ENCODE measurements around the gene PARN.

The PARN gene

GRCh38 chr16:14501331-14502255 lies 128.5 kb downstream of the PARN start:
- Histone ChIP-seq H3K9me3 (ENCODE audit: low read length) (no peaks in the 10 kb centered on the region), H3K4me1 (ENCODE audit: insufficient read depth, low read length) (peaks cover 21% of the 10 kb centered on the region), H3K36me3 (ENCODE audit: insufficient read depth, low read length) (no peaks in the 10 kb centered on the region), H3K4me3 (ENCODE audit: low read depth in 1 of 2, low read length in 2 of 2) (no peak overlapping the region), H3K9ac (ENCODE audit: low read length) (no peak overlapping the region), H3K27me3 (ENCODE audit: control insufficient read depth in 1 of 2, insufficient read depth in 2 of 2, low read length in 2 of 2) (no peaks in the 10 kb centered on the region), H3K27ac (ENCODE audit: low read depth, low read length) (peak overlapping the region; percentile 59)

GRCh38 chr16:14500791-14501190 lies 129.3 kb downstream of the PARN start:
- Histone ChIP-seq H3K36me3 (ENCODE audit: insufficient read depth, low read length) (no peaks in the 10 kb centered on the region), H3K9ac (ENCODE audit: low read length) (no peak overlapping the region), H3K4me3 (ENCODE audit: low read depth in 1 of 2, low read length in 2 of 2) (no peak overlapping the region), H3K27ac (ENCODE audit: low read depth, low read length) (peak overlapping the region; percentile 21), H3K9me3 (ENCODE audit: low read length) (no peaks in the 10 kb centered on the region), H3K4me1 (ENCODE audit: insufficient read depth, low read length) (peaks cover 25% of the 10 kb centered on the region), H3K27me3 (ENCODE audit: control insufficient read depth in 1 of 2, insufficient read depth in 2 of 2, low read length in 2 of 2) (no peaks in the 10 kb centered on the region)

- peaks cover 25% of the 10 kb centered on the region for H3K4me1 ChIP-seq (ENCODE audit: insufficient read depth, low read length)
- H3K9ac ChIP-seq (ENCODE audit: low read length), result no peak overlapping the region
- no peak overlapping the region for H3K4me3 ChIP-seq (ENCODE audit: low read depth in 1 of 2, low read length in 2 of 2)
- H3K27ac ChIP-seq (ENCODE audit: low read depth, low read length), result no peak overlapping the region
- no peaks in the 10 kb centered on the region for H3K36me3 ChIP-seq (ENCODE audit: insufficient read depth, low read length)
- H3K9me3 ChIP-seq (ENCODE audit: low read length), result no peaks in the 10 kb centered on the region
- no peaks in the 10 kb centered on the region for H3K27me3 ChIP-seq (ENCODE audit: control insufficient read depth in 1 of 2, insufficient read depth in 2 of 2, low read length in 2 of 2)
These were observed 130.9 kb downstream of the PARN start for GRCh38 chr16:14499110-14499509.

- Histone ChIP-seq H3K27me3 (ENCODE audit: control insufficient read depth in 1 of 2, insufficient read depth in 2 of 2, low read length in 2 of 2) (no peaks in the 10 kb centered on the region), H3K4me1 (ENCODE audit: insufficient read depth, low read length) (peaks cover 25% of the 10 kb centered on the region), H3K9ac (ENCODE audit: low read length) (no peak overlapping the region), H3K9me3 (ENCODE audit: low read length) (no peaks in the 10 kb centered on the region), H3K36me3 (ENCODE audit: insufficient read depth, low read length) (no peaks in the 10 kb centered on the region), H3K27ac (ENCODE audit: low read depth, low read length) (no peak overlapping the region), H3K4me3 (ENCODE audit: low read depth in 1 of 2, low read length in 2 of 2) (no peak overlapping the region)
These were observed 132.6 kb downstream of the PARN start for GRCh38 chr16:14497245-14498082.

- no peak overlapping the region for H3K27ac ChIP-seq (ENCODE audit: low read depth, low read length)
- no peak overlapping the region for H3K9ac ChIP-seq (ENCODE audit: low read length)
- H3K4me3 ChIP-seq (ENCODE audit: low read depth in 1 of 2, low read length in 2 of 2), result no peak overlapping the region
- no peaks in the 10 kb centered on the region for H3K9me3 ChIP-seq (ENCODE audit: low read length)
- H3K4me1 ChIP-seq (ENCODE audit: insufficient read depth, low read length), result peaks cover 19% of the 10 kb centered on the region
- no peaks in the 10 kb centered on the region for H3K36me3 ChIP-seq (ENCODE audit: insufficient read depth, low read length)
- no peaks in the 10 kb centered on the region for H3K27me3 ChIP-seq (ENCODE audit: control insufficient read depth in 1 of 2, insufficient read depth in 2 of 2, low read length in 2 of 2)
These were observed 133.3 kb downstream of the PARN start for GRCh38 chr16:14496786-14497185.

- H3K4me1 ChIP-seq (ENCODE audit: insufficient read depth, low read length), result peaks cover 13% of the 10 kb centered on the region
- no peak overlapping the region for H3K4me3 ChIP-seq (ENCODE audit: low read depth in 1 of 2, low read length in 2 of 2)
- no peak overlapping the region for H3K9ac ChIP-seq (ENCODE audit: low read length)
- H3K36me3 ChIP-seq (ENCODE audit: insufficient read depth, low read length), result no peaks in the 10 kb centered on the region
- H3K27ac ChIP-seq (ENCODE audit: low read depth, low read length), result no peak overlapping the region
- no peaks in the 10 kb centered on the region for H3K27me3 ChIP-seq (ENCODE audit: control insufficient read depth in 1 of 2, insufficient read depth in 2 of 2, low read length in 2 of 2)
- H3K9me3 ChIP-seq (ENCODE audit: low read length), result no peaks in the 10 kb centered on the region
These were observed 133.9 kb downstream of the PARN start for GRCh38 chr16:14496047-14496770.

GRCh38 chr16:14495213-14496046 lies 134.6 kb downstream of the PARN start:
- H3K9ac ChIP-seq (ENCODE audit: low read length), result no peak overlapping the region
- no peaks in the 10 kb centered on the region for H3K9me3 ChIP-seq (ENCODE audit: low read length)
- H3K36me3 ChIP-seq (ENCODE audit: insufficient read depth, low read length), result no peaks in the 10 kb centered on the region
- peaks cover 8% of the 10 kb centered on the region for H3K4me1 ChIP-seq (ENCODE audit: insufficient read depth, low read length)
- no peaks in the 10 kb centered on the region for H3K27me3 ChIP-seq (ENCODE audit: control insufficient read depth in 1 of 2, insufficient read depth in 2 of 2, low read length in 2 of 2)
- H3K4me3 ChIP-seq (ENCODE audit: low read depth in 1 of 2, low read length in 2 of 2), result no peak overlapping the region
- H3K27ac ChIP-seq (ENCODE audit: low read depth, low read length), result no peak overlapping the region

GRCh38 chr16:14494396-14494966 lies 135.6 kb downstream of the PARN start:
- H3K27me3 ChIP-seq (ENCODE audit: control insufficient read depth in 1 of 2, insufficient read depth in 2 of 2, low read length in 2 of 2), result no peaks in the 10 kb centered on the region
- H3K4me1 ChIP-seq (ENCODE audit: insufficient read depth, low read length), result peaks cover 8% of the 10 kb centered on the region
- H3K4me3 ChIP-seq (ENCODE audit: low read depth in 1 of 2, low read length in 2 of 2), result no peak overlapping the region
- no peak overlapping the region for H3K9ac ChIP-seq (ENCODE audit: low read length)
- H3K9me3 ChIP-seq (ENCODE audit: low read length), result no peaks in the 10 kb centered on the region
- no peak overlapping the region for H3K27ac ChIP-seq (ENCODE audit: low read depth, low read length)
- H3K36me3 ChIP-seq (ENCODE audit: insufficient read depth, low read length), result no peaks in the 10 kb centered on the region

- no peak overlapping the region for H3K27ac ChIP-seq (ENCODE audit: low read depth, low read length)
- no peaks in the 10 kb centered on the region for H3K9me3 ChIP-seq (ENCODE audit: low read length)
- no peak overlapping the region for H3K4me3 ChIP-seq (ENCODE audit: low read depth in 1 of 2, low read length in 2 of 2)
- no peaks in the 10 kb centered on the region for H3K36me3 ChIP-seq (ENCODE audit: insufficient read depth, low read length)
- H3K27me3 ChIP-seq (ENCODE audit: control insufficient read depth in 1 of 2, insufficient read depth in 2 of 2, low read length in 2 of 2), result no peaks in the 10 kb centered on the region
- H3K9ac ChIP-seq (ENCODE audit: low read length), result no peak overlapping the region
- peaks cover 8% of the 10 kb centered on the region for H3K4me1 ChIP-seq (ENCODE audit: insufficient read depth, low read length)
These were observed 136.3 kb downstream of the PARN start for GRCh38 chr16:14493791-14494190.

- no peaks in the 10 kb centered on the region for H3K27me3 ChIP-seq (ENCODE audit: control insufficient read depth in 1 of 2, insufficient read depth in 2 of 2, low read length in 2 of 2)
- no peak overlapping the region for H3K4me3 ChIP-seq (ENCODE audit: low read depth in 1 of 2, low read length in 2 of 2)
- H3K36me3 ChIP-seq (ENCODE audit: insufficient read depth, low read length), result no peaks in the 10 kb centered on the region
- no peak overlapping the region for H3K27ac ChIP-seq (ENCODE audit: low read depth, low read length)
- H3K9me3 ChIP-seq (ENCODE audit: low read length), result no peaks in the 10 kb centered on the region
- H3K4me1 ChIP-seq (ENCODE audit: insufficient read depth, low read length), result peaks cover 14% of the 10 kb centered on the region
- H3K9ac ChIP-seq (ENCODE audit: low read length), result no peak overlapping the region
These were observed 137.4 kb downstream of the PARN start for GRCh38 chr16:14492614-14493013.

All from muscle layer of colon (tissue), 2 donors.